Measurements from ENCODE around the gene BRF1. TPM values are rescaled to one million over a fixed set of nuclear protein-coding genes. Genes with fewer than 3 reads are reported as not detected.

The BRF1 gene
- total RNA-seq, 1 experiment from 2014 or later: 41.8 TPM

DNA sequence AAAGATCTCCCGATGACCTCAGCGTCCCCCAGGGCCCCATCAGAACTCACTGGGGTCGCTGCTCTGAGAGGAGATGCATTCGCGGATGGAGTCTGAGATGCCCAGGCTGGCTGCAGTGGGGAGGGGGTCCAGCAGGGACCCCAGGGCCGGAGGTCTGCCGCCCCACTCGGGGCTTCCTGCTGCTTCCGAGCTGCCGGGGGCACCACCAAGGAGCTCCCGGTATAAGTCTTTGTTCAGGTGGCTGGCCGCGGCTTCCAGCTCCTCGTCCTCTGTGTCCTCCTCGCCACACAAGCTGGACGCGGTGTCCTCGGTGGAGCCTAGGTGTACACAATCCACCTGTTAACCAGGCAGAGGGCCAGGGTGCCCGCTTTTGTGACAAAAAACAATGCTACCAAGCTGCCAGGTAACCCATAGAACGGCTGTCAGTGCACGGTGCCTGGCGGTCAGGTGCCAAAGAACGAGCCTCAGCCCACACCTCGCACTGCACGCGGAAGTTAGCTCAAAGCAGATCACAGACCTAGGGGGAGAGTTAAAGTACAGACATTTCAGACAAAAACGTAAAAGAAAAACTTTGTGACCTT is 79.1 kb downstream of the BRF1 start:
- POLR2A ChIA-PET (ENCODE audit: low non-redundant PET): no interaction called here
- intact Hi-C loops (cut with micrococcal nuclease; ENCODE audit: unreplicated experiment): no loop called here
- no peaks in the 10 kb centered on the region for H3K9me3 ChIP-seq (ENCODE audit: low read depth, low read length, poor library complexity, severe bottlenecking)
- H3K27ac ChIP-seq (ENCODE audit: low read depth, low read length, poor library complexity, severe bottlenecking): no peak overlapping the region
- H3K4me1 ChIP-seq (ENCODE audit: insufficient read depth, low read length, poor library complexity, severe bottlenecking): no peaks in the 10 kb centered on the region
- H3K36me3 ChIP-seq (ENCODE audit: insufficient read depth, low read length, poor library complexity, severe bottlenecking): peaks cover 16% of the 10 kb centered on the region
- CTCF ChIA-PET: interaction anchor here (0.7 kb wide), 1 partner anchor 354 kb away, joined by 3 read pairs; no protein-coding TSS in a partner anchor
- no peaks in the 10 kb centered on the region for H3K27me3 ChIP-seq (replicated peaks; ENCODE audit: insufficient read depth, low read depth, low read length, poor library complexity)
- no TSS peak for BruUV-seq (replicated peaks)
- no peak for TF ChIP-seq EZH2 (IDR thresholded peaks at IDR 0.05; ENCODE audit: borderline replicate concordance, low read depth, low read length, poor library complexity, severe bottlenecking)
- TF ChIP-seq, protein P1, sequence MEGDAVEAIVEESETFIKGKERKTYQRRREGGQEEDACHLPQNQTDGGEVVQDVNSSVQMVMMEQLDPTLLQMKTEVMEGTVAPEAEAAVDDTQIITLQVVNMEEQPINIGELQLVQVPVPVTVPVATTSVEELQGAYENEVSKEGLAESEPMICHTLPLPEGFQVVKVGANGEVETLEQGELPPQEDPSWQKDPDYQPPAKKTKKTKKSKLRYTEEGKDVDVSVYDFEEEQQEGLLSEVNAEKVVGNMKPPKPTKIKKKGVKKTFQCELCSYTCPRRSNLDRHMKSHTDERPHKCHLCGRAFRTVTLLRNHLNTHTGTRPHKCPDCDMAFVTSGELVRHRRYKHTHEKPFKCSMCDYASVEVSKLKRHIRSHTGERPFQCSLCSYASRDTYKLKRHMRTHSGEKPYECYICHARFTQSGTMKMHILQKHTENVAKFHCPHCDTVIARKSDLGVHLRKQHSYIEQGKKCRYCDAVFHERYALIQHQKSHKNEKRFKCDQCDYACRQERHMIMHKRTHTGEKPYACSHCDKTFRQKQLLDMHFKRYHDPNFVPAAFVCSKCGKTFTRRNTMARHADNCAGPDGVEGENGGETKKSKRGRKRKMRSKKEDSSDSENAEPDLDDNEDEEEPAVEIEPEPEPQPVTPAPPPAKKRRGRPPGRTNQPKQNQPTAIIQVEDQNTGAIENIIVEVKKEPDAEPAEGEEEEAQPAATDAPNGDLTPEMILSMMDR (conservative IDR thresholded peaks at IDR 0.05; ENCODE audit: low read depth, low read length): no peak
- no peak for DNase-seq (ENCODE audit: low spot score)
- H3K4me3 ChIP-seq (ENCODE audit: low read depth, low read length, poor library complexity, severe bottlenecking): no peak overlapping the region

DNA sequence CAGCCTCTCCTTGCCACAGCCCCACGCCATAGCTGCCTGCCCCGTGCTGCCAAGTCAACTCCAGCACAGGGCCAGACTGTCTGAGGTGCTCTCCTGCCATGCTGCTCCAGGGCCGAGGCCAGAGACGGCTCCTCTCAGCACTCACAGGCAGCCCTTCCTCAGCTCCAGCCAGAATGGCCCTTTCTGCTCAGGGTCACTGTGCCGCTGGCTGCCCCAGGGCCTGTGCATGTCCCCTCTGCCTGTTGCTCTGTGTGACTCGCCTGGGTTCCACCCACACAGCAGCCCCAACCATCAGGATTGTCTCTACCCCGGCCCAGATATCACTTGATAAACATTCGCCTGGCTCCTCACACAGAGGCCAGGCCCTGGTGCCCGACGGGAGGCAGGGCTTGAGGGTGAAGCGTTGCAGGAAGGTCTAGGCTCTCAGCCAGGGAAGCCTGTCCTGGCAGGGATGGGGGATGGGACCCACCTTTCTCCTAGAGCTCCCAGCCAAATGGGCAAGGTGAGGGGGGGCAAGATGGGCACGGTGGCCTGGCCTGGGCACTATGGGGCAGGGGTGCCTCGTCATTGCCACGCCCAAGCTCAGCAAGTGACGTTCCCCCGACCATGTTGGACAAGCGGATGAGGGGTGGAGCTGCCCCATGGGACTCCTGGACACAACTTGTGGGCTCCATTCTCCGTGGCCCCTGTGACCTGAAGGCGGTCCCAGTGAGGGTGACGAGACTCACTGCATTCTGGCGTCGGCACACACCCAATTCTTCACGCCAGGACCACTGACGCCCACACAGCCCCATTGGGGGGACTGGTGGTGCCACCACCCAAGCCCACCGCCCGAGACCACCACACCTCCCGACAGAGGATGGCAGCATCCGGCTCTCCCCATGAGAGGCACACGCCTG is 79.9 kb downstream of the BRF1 start:
- H3K9me3 ChIP-seq (ENCODE audit: low read depth, low read length, poor library complexity, severe bottlenecking): no peaks in the 10 kb centered on the region
- CTCF ChIA-PET: no interaction called here

DNA sequence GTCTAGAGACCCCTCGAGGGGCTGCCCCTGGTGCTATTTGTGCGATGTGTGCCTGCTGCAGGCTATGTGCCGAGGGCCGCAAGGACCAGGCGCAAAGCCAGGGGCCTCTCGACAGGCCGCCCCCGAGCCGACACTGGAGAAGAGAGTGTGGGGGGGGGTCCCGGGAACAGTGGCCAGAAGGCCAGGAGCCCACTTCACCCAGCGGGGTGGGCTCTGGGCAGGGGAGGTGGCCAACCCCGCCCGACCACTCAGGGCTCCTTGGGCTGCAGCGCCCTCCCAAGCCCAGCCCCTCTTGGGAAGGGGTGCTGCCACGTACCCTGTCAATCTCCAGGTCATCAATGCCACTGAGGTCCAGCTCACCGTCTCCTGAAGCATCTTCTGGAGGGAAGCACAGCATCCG is 81.0 kb downstream of the BRF1 start:
- Histone ChIP-seq H3K4me1 (ENCODE audit: insufficient read depth, low read length, poor library complexity, severe bottlenecking) (no peaks in the 10 kb centered on the region), H3K36me3 (ENCODE audit: insufficient read depth, low read length, poor library complexity, severe bottlenecking) (peaks cover 16% of the 10 kb centered on the region), H3K4me3 (ENCODE audit: low read depth, low read length, poor library complexity, severe bottlenecking) (no peak overlapping the region), H3K27me3 (replicated peaks; ENCODE audit: insufficient read depth, low read depth, low read length, poor library complexity) (no peaks in the 10 kb centered on the region), H3K9me3 (ENCODE audit: low read depth, low read length, poor library complexity, severe bottlenecking) (no peaks in the 10 kb centered on the region), H3K27ac (ENCODE audit: low read depth, low read length, poor library complexity, severe bottlenecking) (no peak overlapping the region)
- BruUV-seq (replicated peaks): no TSS peak
- no peak for DNase-seq (ENCODE audit: low spot score)
- TF ChIP-seq EZH2 (IDR thresholded peaks at IDR 0.05; ENCODE audit: borderline replicate concordance, low read depth, low read length, poor library complexity, severe bottlenecking): no peak
- TF ChIP-seq, protein P1 (conservative IDR thresholded peaks at IDR 0.05; ENCODE audit: low read depth, low read length): no peak
- CTCF ChIA-PET: no interaction called here
- intact Hi-C loops (cut with micrococcal nuclease; ENCODE audit: unreplicated experiment): no loop called here
- POLR2A ChIA-PET (ENCODE audit: low non-redundant PET): no interaction called here

More for the DNA sequence above, 79.9 kb downstream of the BRF1 start:
- BruUV-seq (replicated peaks): no TSS peak
- H3K4me3 ChIP-seq (ENCODE audit: low read depth, low read length, poor library complexity, severe bottlenecking): no peak overlapping the region
- intact Hi-C loops (cut with micrococcal nuclease; ENCODE audit: unreplicated experiment): no loop called here
- H3K4me1 ChIP-seq (ENCODE audit: insufficient read depth, low read length, poor library complexity, severe bottlenecking): no peaks in the 10 kb centered on the region
- H3K36me3 ChIP-seq (ENCODE audit: insufficient read depth, low read length, poor library complexity, severe bottlenecking): peaks cover 16% of the 10 kb centered on the region
- POLR2A ChIA-PET (ENCODE audit: low non-redundant PET): no interaction called here
- H3K27ac ChIP-seq (ENCODE audit: low read depth, low read length, poor library complexity, severe bottlenecking): no peak overlapping the region
- no peaks in the 10 kb centered on the region for H3K27me3 ChIP-seq (replicated peaks; ENCODE audit: insufficient read depth, low read depth, low read length, poor library complexity)
- TF ChIP-seq, protein P1 (conservative IDR thresholded peaks at IDR 0.05; ENCODE audit: low read depth, low read length): no peak
- TF ChIP-seq EZH2 (IDR thresholded peaks at IDR 0.05; ENCODE audit: borderline replicate concordance, low read depth, low read length, poor library complexity, severe bottlenecking): no peak
- DNase-seq (ENCODE audit: low spot score): no peak

All from A673 (cell line).